ENCODE data around the gene CPT1A. TPM values are rescaled to one million over a fixed set of nuclear protein-coding genes. Genes with fewer than 3 reads are reported as not detected.
A peak's percentile ranks its signal among the peaks of the same experiment; 100 is the strongest.
"Not testable (repeated sequence)": the region's sequence is repeated elsewhere in the genome, so short reads cannot be mapped to it uniquely, and the experiment has no call there.

The CPT1A gene
- total RNA-seq, 1 experiment from 2014 or later: 153 TPM

- H3K27ac ChIP-seq (ENCODE audit: low read length): no peak overlapping the region
- DNase-seq (ENCODE audit: low read depth, low spot score): no peak
- ATAC-seq: peak; percentile 78
- peaks cover 10% of the 10 kb centered on the region for H3K36me3 ChIP-seq (ENCODE audit: control insufficient read depth, insufficient read depth, low read length)
- H3K9me3 ChIP-seq (ENCODE audit: control insufficient read depth, insufficient read depth, low read depth, low read length): no peaks in the 10 kb centered on the region
- H3K4me1 ChIP-seq (ENCODE audit: control insufficient read depth, insufficient read depth, low read length): no peaks in the 10 kb centered on the region
- in situ Hi-C loops (cut with HindIII; ENCODE audit: low pct_unique_long_range_greater_than_20kb, low sequenced_read_pairs): no loop called here
- ChIA-PET POLR2A (no interaction called here), CTCF (no interaction called here)
- no peak overlapping the region for H3K4me3 ChIP-seq (ENCODE audit: low read depth in 2 of 2, low read length in 2 of 2)
- H3K27me3 ChIP-seq (ENCODE audit: control insufficient read depth, insufficient read depth, low read length): no peaks in the 10 kb centered on the region
- intact Hi-C loops (cut with micrococcal nuclease; ENCODE audit: unreplicated experiment): no loop called here
- no peak for TF ChIP-seq SIN3A (IDR thresholded peaks at IDR 0.05; ENCODE audit: borderline replicate concordance, insufficient read depth, low read depth, low read length)
- no peak for TF ChIP-seq POLR2AphosphoS5 (IDR thresholded peaks at IDR 0.05; ENCODE audit: low read depth, low read length)
- no peak for TF ChIP-seq TCF7L2 (IDR thresholded peaks at IDR 0.05; ENCODE audit: low read depth, low read length)
- TF ChIP-seq REST (IDR thresholded peaks at IDR 0.05; ENCODE audit: insufficient read depth in 1 of 2, low read depth in 2 of 2, low read length in 1 of 2): no peak
- TF ChIP-seq, protein P1, sequence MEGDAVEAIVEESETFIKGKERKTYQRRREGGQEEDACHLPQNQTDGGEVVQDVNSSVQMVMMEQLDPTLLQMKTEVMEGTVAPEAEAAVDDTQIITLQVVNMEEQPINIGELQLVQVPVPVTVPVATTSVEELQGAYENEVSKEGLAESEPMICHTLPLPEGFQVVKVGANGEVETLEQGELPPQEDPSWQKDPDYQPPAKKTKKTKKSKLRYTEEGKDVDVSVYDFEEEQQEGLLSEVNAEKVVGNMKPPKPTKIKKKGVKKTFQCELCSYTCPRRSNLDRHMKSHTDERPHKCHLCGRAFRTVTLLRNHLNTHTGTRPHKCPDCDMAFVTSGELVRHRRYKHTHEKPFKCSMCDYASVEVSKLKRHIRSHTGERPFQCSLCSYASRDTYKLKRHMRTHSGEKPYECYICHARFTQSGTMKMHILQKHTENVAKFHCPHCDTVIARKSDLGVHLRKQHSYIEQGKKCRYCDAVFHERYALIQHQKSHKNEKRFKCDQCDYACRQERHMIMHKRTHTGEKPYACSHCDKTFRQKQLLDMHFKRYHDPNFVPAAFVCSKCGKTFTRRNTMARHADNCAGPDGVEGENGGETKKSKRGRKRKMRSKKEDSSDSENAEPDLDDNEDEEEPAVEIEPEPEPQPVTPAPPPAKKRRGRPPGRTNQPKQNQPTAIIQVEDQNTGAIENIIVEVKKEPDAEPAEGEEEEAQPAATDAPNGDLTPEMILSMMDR (IDR thresholded peaks at IDR 0.05): no peak; the same call in 1 of the 2 replicates
- BruUV-seq (replicated peaks): no TSS peak
Observed at GRCh38 chr11:68889948-68890446, 48.3 kb upstream of the CPT1A start.

GRCh38 chr11:68884827-68885226 lies 43.1 kb upstream of the CPT1A start:
- CTCF ChIA-PET; H3K9me3 ChIP-seq (ENCODE audit: control insufficient read depth, insufficient read depth, low read depth, low read length); H3K4me1 ChIP-seq (ENCODE audit: control insufficient read depth, insufficient read depth, low read length); BruUV-seq (replicated peaks); intact Hi-C loops (cut with micrococcal nuclease; ENCODE audit: unreplicated experiment); ATAC-seq; POLR2A ChIA-PET; H3K27ac ChIP-seq (ENCODE audit: low read length); in situ Hi-C loops (cut with HindIII; ENCODE audit: low pct_unique_long_range_greater_than_20kb, low sequenced_read_pairs); DNase-seq (ENCODE audit: low read depth, low spot score); H3K27me3 ChIP-seq (ENCODE audit: control insufficient read depth, insufficient read depth, low read length); H3K4me3 ChIP-seq (ENCODE audit: low read depth in 2 of 2, low read length in 2 of 2); H3K36me3 ChIP-seq (ENCODE audit: control insufficient read depth, insufficient read depth, low read length): not testable (repeated sequence)

- in situ Hi-C loops (cut with HindIII; ENCODE audit: low pct_unique_long_range_greater_than_20kb, low sequenced_read_pairs): no loop called here
Observed at GRCh38 chr11:68882391-68882790, 40.7 kb upstream of the CPT1A start.

More at GRCh38 chr11:68882391-68882790, 40.7 kb upstream of the CPT1A start:
- no peaks in the 10 kb centered on the region for H3K27me3 ChIP-seq (ENCODE audit: control insufficient read depth, insufficient read depth, low read length)
- no peaks in the 10 kb centered on the region for H3K4me1 ChIP-seq (ENCODE audit: control insufficient read depth, insufficient read depth, low read length)
- H3K9me3 ChIP-seq (ENCODE audit: control insufficient read depth, insufficient read depth, low read depth, low read length): no peaks in the 10 kb centered on the region
- BruUV-seq (replicated peaks): no TSS peak
- no peak overlapping the region for H3K4me3 ChIP-seq (ENCODE audit: low read depth in 2 of 2, low read length in 2 of 2)
- CTCF ChIA-PET: no interaction called here
- H3K27ac ChIP-seq (ENCODE audit: low read length): no peak overlapping the region
- ATAC-seq: no peak
- intact Hi-C loops (cut with micrococcal nuclease; ENCODE audit: unreplicated experiment): no loop called here
- H3K36me3 ChIP-seq (ENCODE audit: control insufficient read depth, insufficient read depth, low read length): no peaks in the 10 kb centered on the region
- no peak for DNase-seq (ENCODE audit: low read depth, low spot score)
- POLR2A ChIA-PET: interaction anchor here (0.5 kb wide), 1 partner anchor 278 kb away, joined by 8 read pairs; no protein-coding TSS in a partner anchor
- no peak for TF ChIP-seq REST (IDR thresholded peaks at IDR 0.05; ENCODE audit: insufficient read depth in 1 of 2, low read depth in 2 of 2, low read length in 1 of 2)
- no peak for TF ChIP-seq POLR2AphosphoS5 (IDR thresholded peaks at IDR 0.05; ENCODE audit: low read depth, low read length)
- TF ChIP-seq, protein P1 (IDR thresholded peaks at IDR 0.05): no peak
